HG03175 (cell line): ENCODE data around the gene LRRIQ3.
"Not testable (repeated sequence)": the region's sequence is repeated elsewhere in the genome, so short reads cannot be mapped to it uniquely, and the experiment has no call there.

Source experiments
- ATAC-seq: cut with Tn5 transposase; IDR thresholded peaks from one replicate; pipeline ENCODE4 v1.9.1; 2021; ENCODE audit warnings: mild to moderate bottlenecking, moderate library complexity; ENCODE audit not compliant: unreplicated experiment

The LRRIQ3 gene

GRCh38 chr1:74197657-74198552 lies at the start of gene LRRIQ3, which contains the start of gene FPGT:
Gene LRRIQ3 (minus strand): TSS chr1:74198176. CDS start chr1:74183684, 14,492 bp downstream.
Gene FPGT (plus strand): TSS chr1:74198242. CDS start chr1:74198279, 37 bp downstream.
- ATAC-seq, result peak; percentile 92

- ATAC-seq, result no peak
Measured at GRCh38 chr1:74246315-74246714, 48.3 kb upstream of the LRRIQ3 start.

DNA sequence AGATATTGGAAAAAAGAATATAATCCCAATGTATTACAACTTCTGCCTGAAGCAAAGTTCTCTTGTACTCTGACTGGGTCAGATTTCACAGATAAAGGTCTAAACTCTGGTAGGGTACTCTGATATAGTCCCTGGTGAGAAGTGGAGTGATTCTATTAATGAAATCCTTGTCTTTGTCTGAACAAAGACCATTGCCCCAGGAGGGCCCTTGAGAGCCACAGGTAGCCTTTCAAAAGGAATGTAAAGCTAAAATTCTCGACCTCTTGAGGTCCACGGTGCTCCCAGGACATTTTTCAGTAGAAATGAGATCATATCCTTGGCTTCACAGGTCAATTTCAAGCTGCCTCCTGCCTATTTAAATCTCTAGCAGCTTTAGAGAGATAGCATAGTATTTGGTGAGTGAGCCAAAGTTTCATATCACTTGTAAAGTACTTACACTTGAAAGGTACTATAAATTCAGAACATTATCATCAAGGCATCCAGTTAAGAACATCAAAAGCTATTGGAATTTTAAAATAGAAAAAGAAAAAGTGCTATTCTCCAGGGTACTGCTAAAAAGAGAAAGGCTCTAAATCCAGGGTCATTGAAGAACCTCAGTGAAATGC lies 47.3 kb upstream of the LRRIQ3 start:
- no peak for ATAC-seq

GRCh38 chr1:74237787-74238186 lies 39.8 kb upstream of the LRRIQ3 start:
- no peak for ATAC-seq

DNA sequence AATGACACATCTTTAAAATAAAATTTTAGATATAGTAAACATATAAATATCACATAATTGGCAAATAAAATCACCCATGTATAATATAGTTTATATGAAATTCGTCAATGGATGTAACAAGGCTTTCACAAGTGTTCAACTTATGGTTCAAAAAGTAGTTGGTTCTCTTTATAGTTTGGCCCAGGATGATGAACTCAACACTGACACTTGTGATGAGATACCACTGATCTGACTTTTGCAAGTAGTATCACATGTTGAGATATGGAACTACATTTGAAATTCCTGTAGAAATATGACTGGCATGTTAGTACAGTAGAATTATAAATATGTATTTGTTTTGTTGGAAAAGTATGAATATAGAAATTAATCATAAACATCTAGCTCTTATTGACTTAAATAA lies 39.1 kb upstream of the LRRIQ3 start:
- no peak for ATAC-seq

DNA sequence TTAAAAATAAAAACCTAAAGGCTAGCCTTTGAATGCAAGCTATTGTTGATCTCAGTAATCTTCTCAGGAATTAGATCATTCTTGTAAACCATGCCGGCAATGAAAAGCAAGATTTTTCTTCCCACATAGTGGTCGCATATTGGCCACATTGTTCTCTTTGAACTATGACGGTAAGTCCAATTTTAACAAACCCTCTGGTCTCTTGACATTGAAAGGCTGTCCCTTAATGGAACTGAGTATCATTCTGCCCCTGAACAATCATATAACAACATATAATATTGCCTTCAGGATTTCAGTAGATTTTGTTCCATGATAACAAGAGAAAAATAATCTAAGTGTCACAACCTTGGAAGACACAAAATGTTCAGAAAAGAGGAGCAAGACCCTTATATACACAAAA lies 38.5 kb upstream of the LRRIQ3 start:
- ATAC-seq, result no peak

DNA sequence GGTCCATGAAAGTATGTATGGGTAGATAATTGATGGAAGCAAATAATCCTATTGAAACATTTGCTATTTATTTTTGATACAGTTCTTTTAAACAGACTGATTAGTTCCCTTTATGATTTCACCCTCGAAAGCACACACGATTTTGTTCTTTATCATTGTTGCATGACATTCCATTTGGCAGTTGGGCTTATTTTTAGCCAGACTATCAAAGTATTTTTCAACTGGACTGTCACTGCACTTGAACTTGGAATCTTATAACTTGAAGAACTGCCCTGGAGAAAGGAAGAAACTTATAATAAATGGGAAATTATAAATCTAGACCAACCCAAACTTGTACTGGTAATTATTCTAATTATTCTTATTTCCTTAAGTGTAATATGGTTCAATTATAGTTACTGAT lies 37.2 kb upstream of the LRRIQ3 start, which contains the start of gene TNNI3K:
TNNI3K (plus strand) TSS at position 235 of the 400 bp plus-strand sequence; CDS start at position 300, 65 bp downstream.
- no peak for ATAC-seq

DNA sequence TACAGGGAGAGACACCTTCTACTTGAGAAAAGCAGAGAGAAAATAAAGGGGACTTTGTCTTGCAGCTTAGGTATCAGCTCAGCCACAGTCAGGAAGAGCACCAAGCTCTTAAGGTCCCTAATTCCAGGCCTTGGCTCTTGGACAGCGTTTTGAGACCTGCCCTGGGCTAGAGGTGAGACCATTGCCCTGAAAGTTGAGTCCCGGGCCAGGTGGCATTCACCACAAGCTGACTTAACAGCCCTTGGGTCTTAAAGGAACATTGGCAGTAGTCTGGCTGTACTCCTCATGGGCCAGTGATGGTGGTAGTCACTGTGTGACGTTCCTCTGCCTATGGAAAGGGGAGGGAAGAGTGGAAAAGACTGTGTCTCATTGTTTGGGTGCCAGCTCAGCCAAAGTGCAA lies 25.5 kb upstream of the LRRIQ3 start:
- no peak for ATAC-seq

GRCh38 chr1:74222701-74223100 lies 24.7 kb upstream of the LRRIQ3 start:
- ATAC-seq, result no peak

DNA sequence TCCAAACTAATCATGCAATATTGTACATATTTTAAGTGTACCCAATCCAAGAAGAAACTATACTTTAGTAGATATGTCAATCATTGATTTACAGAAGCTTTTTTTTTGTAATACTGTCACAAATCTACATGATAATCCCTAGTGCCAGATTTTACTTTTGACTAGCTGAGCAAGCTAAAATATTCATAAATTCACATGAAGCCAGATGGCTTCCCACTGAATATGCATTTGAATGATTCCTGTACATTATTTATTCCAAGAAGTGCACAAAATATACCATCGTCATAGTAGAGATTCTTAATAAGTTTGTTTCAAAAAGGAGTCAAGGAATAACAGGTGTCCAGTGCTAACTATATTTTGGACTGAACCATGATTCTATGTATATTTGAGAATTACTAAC lies 17.3 kb upstream of the LRRIQ3 start:
- no peak for ATAC-seq

DNA sequence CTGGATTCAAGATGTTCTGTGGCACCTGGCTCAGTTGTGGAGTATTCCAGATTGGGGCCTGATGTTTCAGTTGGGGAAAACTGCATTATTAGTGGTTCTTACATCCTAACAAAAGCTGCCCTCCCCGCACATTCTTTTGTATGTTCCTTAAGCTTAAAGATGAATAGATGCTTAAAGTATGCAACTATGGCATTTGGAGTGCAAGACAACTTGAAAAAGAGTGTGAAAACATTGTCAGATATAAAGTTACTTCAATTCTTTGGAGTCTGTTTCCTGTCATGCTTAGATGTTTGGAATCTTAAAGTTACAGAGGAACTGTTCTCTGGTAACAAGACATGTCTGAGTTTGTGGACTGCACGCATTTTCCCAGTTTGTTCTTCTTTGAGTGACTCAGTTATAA lies 7.3 kb upstream of the LRRIQ3 start:
- no peak for ATAC-seq

- ATAC-seq, result no peak
Measured at GRCh38 chr1:74199504-74199903, 1.5 kb upstream of the LRRIQ3 start.

- ATAC-seq, result no peak
Measured at GRCh38 chr1:74197255-74197654, 721 bp downstream of the LRRIQ3 start.

GRCh38 chr1:74195339-74195738 lies 2.6 kb downstream of the LRRIQ3 start:
- ATAC-seq, result no peak

DNA sequence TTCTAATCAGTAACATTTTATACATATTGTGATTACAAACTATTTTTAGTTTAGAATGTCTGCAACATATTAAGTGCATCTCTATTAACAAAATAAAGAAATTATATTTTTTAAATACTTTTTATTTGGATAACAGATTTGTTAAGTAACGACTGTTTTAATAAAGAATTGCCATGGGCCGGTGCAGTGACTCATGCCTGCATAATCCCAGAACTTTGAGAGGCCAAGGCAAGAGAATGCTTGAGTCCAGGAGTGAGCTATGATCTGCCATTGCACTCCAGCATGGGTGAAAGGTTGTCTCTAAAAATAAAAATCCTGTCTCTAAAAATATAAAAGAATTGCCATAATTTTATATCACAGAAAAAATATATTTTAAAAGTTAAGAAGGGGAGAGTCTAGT lies 4.1 kb downstream of the LRRIQ3 start:
- ATAC-seq, result no peak

DNA sequence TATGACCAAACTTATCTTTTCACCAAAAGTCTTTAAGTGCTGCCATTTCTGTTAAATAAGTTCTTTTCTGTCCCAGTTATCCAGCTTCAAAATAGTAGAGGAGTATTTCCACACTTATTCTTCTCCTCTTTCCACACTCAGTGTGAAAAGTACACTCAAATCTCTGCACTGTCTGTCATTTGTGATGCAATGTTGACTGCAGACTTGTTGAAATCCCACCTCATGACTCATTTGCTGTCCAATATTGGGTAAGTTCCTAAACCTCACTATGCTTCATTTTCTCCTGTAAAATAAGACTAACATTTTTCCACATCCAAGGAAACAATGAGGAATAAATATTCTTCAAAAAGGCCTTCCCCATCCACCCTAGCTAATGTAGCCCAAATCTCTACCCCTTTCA lies 17.5 kb downstream of the LRRIQ3 start:
- no peak for ATAC-seq

DNA sequence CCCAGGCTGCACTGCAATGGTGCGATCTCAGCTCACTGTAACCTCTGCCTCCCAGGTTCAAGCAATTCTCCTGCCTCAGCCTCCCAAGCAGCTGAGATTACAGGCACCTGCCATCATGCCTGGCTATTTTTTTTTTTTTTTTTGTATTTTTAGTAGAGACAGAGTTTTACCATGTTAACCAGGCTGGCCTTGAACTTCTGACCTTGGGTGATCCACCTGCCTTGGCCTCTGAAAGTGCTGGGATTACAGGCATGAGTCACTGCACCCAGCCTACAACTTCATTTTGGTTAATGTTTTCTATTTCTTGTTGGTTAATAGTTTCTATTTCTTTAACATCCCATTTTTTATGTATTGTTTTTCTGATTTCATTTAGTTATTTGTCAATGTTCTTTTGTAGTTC lies 23.6 kb downstream of the LRRIQ3 start:
- not testable (repeated sequence) for ATAC-seq

DNA sequence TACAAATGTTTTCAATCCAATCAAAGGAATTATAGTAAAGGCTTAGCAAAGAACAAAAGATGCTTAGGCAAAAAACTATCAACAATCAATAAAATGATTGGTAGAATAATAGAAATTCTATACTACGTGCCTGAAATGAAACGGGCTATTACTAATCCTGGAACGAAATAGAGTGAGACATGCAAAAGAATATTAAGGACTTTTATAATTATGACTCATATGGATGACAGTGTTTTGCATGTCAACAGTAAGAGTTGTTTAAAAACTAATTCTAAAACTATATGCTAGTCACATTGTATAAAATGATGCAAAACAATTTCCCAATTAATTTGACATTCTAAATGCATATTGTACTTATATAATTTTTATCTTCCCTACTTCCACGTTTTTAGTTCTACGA lies 35.6 kb downstream of the LRRIQ3 start:
- ATAC-seq, result no peak

DNA sequence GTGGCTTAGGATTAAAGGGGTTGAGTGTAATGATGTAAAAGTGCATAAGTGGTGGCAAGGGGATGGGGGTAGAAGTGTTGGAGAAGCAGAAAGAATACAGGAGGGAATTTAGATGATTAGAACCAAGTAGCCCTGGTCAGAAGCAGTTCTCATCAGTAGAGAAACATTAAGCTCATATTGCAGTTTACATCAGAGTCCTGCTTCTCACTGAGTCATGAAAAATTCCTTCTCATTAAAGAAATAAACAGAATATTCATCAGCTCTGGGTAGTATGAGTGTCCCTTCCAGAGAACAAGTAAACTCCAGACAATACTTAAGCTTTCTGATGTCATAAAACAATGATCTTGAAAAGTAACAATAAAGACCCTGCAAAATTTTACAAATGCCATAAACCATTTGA lies 36.5 kb downstream of the LRRIQ3 start:
- ATAC-seq, result no peak

DNA sequence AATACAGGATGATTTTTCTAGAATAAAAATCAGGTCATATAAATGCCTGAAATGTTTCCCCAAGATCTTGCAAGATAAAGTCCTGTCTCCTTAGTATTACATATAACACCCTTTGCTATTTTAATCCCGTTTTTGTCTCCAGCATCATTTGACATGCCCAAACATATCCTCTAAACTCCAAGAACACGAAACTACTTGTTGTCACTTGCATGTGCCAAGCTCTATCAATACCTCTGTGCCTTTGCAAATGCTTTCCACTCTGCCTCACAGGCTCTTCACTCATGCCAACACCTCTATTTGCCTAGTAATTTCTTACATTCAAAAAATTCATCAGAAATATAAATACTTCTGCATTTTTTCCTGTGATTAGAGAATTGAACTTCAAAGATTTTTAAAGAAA lies 37.9 kb downstream of the LRRIQ3 start:
- ATAC-seq, result no peak

DNA sequence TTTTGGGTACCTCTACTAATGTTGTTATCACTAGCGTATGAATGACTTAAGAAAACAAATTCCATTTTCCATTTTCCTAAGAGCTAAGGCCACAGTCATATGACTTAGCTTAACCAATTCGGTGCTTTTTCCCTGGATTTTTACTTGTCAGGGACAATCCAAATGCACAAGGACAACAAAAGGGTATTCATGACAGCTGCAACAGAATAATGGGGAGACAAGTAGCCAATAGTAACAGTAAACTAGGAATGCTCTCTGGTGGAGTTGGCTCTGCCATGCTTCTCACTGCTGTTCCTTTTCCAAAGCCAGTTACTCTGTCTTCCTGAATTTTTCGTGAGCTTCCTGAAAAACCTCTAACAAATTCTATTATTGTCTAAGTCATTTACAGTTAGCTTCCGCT lies 52.9 kb downstream of the LRRIQ3 start:
- no peak for ATAC-seq

DNA sequence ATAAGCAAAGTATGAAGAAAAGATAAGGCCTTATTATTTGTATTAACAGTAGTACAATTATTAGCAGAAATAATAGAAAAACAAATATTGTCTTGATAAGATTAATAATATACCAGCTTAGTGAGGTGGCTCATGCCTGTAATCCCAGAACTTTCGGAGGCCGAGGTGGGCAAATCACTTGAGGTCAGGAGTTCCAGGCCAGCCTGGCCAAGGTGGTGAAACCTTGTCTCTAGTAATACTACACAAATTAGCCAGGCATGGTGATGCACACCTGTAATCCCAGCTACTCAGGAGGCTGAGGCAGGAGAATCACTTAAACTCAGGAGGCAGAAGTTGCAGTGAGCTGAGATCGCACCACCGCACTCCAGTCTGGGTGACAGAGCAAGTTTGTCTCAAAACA lies 80.6 kb downstream of the LRRIQ3 start:
- ATAC-seq, result not testable (repeated sequence)
